HCT116 (cell line): ENCODE results near the gene COL16A1.

Experiments used
- POLR2A ChIP-seq: IDR thresholded peaks from 2 replicates; pipeline ENCODE4 v1.7.0; 2011; ENCODE audit warnings: borderline replicate concordance; ENCODE audit not compliant: insufficient read depth, insufficient read length; ENCODE audit errors: extremely low read depth
- POLR2AphosphoS5 ChIP-seq: IDR thresholded peaks from 2 replicates; pipeline ENCODE4 v1.6.1; 2011; ENCODE audit warnings: mild to moderate bottlenecking, low read depth, low read length, moderate library complexity
- TF ChIP-seq, protein P1 (sequence below), 3 experiments: fragments of 200-600 bp in 1 of 3; sonication (generic) in 1 of 3; IDR thresholded peaks in 2 of 3; conservative IDR thresholded peaks in 1 of 3; 2 replicates each; pipeline ENCODE4 v1.5.1; 2012 to 2017; ENCODE audit warnings: low read depth in 2 of 3, low read length in 2 of 3, antibody characterized with exemption in 1 of 3, borderline replicate concordance in 1 of 3, control low read depth in 1 of 3, mild to moderate bottlenecking in 1 of 3, mixed read lengths in 1 of 3, mixed run types in 1 of 3, moderate library complexity in 1 of 3; ENCODE audit not compliant: insufficient read depth in 1 of 3

DNA sequence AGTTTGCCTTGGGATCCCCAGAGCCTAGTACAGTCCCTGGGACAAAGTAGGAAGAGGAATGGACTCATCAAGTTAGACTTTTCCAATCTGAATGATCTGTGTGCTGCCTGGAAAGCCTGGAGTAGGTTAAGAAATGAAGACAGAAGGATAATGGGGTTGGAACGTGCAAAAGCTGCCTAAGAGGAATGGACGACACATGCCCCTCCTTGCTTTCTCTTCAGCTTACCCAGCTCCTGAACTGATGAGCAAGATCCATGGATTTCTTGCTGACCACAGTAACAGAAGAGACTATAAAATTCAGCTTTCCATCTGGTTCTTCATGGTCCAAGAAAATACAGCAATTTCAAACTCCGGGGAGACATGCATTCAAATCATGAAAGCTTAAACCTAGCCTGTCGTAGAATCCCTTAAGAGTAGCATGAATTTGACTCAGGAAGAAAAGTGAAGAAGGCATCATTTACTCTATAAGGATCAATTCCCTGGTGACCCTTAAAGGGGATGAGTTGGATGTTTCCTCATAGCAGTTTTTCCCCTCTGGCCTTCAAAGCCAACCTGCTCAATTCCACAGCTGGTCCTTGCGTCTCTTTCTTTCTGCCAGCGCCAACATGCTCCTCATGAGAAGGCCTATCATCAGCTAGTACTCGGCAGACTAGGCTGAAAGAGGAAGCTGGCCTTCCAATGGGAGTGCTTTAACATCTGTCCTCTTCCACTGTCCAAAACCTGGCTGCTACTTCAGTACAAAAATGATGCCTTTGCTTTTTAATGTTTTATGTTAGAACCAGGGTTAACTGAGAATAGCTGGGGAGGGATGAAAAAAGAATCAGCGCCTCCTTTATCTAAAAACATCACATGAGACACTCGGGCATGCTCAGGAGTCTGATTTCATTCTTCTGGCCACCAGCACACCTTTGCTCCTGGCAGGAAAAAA is 53.4 kb downstream of the COL16A1 start:
- TF ChIP-seq POLR2A (no peak), POLR2AphosphoS5 (no peak)
- TF ChIP-seq, protein P1, sequence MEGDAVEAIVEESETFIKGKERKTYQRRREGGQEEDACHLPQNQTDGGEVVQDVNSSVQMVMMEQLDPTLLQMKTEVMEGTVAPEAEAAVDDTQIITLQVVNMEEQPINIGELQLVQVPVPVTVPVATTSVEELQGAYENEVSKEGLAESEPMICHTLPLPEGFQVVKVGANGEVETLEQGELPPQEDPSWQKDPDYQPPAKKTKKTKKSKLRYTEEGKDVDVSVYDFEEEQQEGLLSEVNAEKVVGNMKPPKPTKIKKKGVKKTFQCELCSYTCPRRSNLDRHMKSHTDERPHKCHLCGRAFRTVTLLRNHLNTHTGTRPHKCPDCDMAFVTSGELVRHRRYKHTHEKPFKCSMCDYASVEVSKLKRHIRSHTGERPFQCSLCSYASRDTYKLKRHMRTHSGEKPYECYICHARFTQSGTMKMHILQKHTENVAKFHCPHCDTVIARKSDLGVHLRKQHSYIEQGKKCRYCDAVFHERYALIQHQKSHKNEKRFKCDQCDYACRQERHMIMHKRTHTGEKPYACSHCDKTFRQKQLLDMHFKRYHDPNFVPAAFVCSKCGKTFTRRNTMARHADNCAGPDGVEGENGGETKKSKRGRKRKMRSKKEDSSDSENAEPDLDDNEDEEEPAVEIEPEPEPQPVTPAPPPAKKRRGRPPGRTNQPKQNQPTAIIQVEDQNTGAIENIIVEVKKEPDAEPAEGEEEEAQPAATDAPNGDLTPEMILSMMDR (IDR thresholded peaks at IDR 0.05 in 2 of 3, conservative IDR thresholded peaks at IDR 0.05 in 1 of 3; ENCODE audit: borderline replicate concordance in 1 of 3, insufficient read depth in 1 of 3, low read depth in 2 of 3, low read length in 2 of 3): no peak
